SK-N-SH (cell line): ENCODE measurements around the gene CMPK1. TPM values are rescaled to one million over a fixed set of nuclear protein-coding genes. Genes with fewer than 3 reads are reported as not detected.

ENCODE experiments used
- CTCF ChIA-PET: fragments of 300-600, 350-600 bp; formaldehyde crosslinking; extraction: SDS; loops from one replicate; lab custom pipeline; 2021; lab: Yijun Ruan, JAX
- POLR2A ChIA-PET: fragments of 350-600 bp; sonication (Branson Sonifier 250); formaldehyde crosslinking; extraction: SDS; loops from one replicate; lab custom pipeline; 2020; ENCODE audit warnings: antibody characterized with exemption, inconsistent platforms; lab: Yijun Ruan, JAX
- DNase-seq: peaks from one replicate; pipeline ENCODE4 v3.0.0; 2012
- H2AFZ ChIP-seq: fragments of 200-600 bp; sonication (generic); 2 replicates; pipeline ENCODE4 v1.8.1; 2016; ENCODE audit warnings: antibody characterized with exemption, mild to moderate bottlenecking, low read depth
- H3F3A ChIP-seq: fragments of 200-600 bp; sonication (generic); replicated peaks from 2 replicates; pipeline ENCODE3; 2016; ENCODE audit warnings: antibody characterized with exemption, mild to moderate bottlenecking; ENCODE audit not compliant: insufficient read depth
- H3K27ac ChIP-seq, 2 experiments: fragments of 200-500 bp in 1 of 2; fragments of 200-600 bp in 1 of 2; sonication (Bioruptor generic) in 1 of 2; sonication (generic), shearing (Covaris generic) in 1 of 2; 2 replicates each; pipeline versions ENCODE4 v1.5.1 to v1.6.1; 2014 to 2016; ENCODE audit warnings: low read depth in 2 of 2, inconsistent platforms in 1 of 2, low read length in 1 of 2, mild to moderate bottlenecking in 1 of 2, mixed read lengths in 1 of 2
- H3K27me3 ChIP-seq: fragments of 200-600 bp; sonication (generic), shearing (Covaris generic); 2 replicates; pipeline ENCODE4 v1.6.1; 2016; ENCODE audit warnings: mixed run types; ENCODE audit not compliant: insufficient read depth
- H3K36me3 ChIP-seq, 2 experiments: fragments of 200-500 bp in 1 of 2; fragments of 200-600 bp in 1 of 2; sonication (Bioruptor generic) in 1 of 2; sonication (generic) in 1 of 2; replicated peaks in 1 of 2; 2 replicates each; pipeline versions ENCODE3 to v1.5.1; 2014 to 2016; ENCODE audit warnings: low read length in 1 of 2, mild to moderate bottlenecking in 1 of 2; ENCODE audit not compliant: insufficient read depth in 2 of 2, control insufficient read depth in 1 of 2
- H3K4me1 ChIP-seq, 2 experiments: fragments of 200-500 bp in 1 of 2; fragments of 200-600 bp in 1 of 2; sonication (Bioruptor generic) in 1 of 2; sonication (generic), shearing (Covaris generic) in 1 of 2; 2 replicates each; pipeline versions ENCODE4 v1.5.1 to v1.6.1; 2014 to 2016; ENCODE audit warnings: low read depth in 1 of 2, low read length in 1 of 2, mixed run types in 1 of 2; ENCODE audit not compliant: insufficient read depth in 2 of 2, control insufficient read depth in 1 of 2
- H3K4me2 ChIP-seq: fragments of 200-600 bp; sonication (generic), shearing (Covaris generic); 2 replicates; pipeline ENCODE4 v1.6.1; 2017; ENCODE audit warnings: mixed run types
- H3K4me3 ChIP-seq, 2 experiments: fragments of 200-500 bp in 1 of 2; fragments of 200-600 bp in 1 of 2; sonication (Bioruptor generic) in 1 of 2; sonication (generic), shearing (Covaris generic) in 1 of 2; 2 replicates each; pipeline versions ENCODE4 v1.5.1 to v1.8.1; 2014 to 2016; ENCODE audit warnings: low read depth in 2 of 2, inconsistent platforms in 1 of 2, low read length in 1 of 2, mild to moderate bottlenecking in 1 of 2, mixed read lengths in 1 of 2, moderate library complexity in 1 of 2
- H3K79me2 ChIP-seq: fragments of 200-600 bp; sonication (generic); 2 replicates; pipeline ENCODE4 v1.8.1; 2017; ENCODE audit warnings: mild to moderate bottlenecking; ENCODE audit not compliant: insufficient read depth
- H3K9ac ChIP-seq: fragments of 200-600 bp; sonication (generic); 2 replicates; pipeline ENCODE4 v1.6.1; 2017; ENCODE audit warnings: mixed run types
- H3K9me2 ChIP-seq: fragments of 200-600 bp; sonication (generic); 2 replicates; pipeline ENCODE4 v1.6.1; 2017; ENCODE audit warnings: mixed run types
- H3K9me3 ChIP-seq: fragments of 200-600 bp; sonication (generic); 2 replicates; pipeline ENCODE4 v1.6.1; 2017; ENCODE audit warnings: mixed run types, mild to moderate bottlenecking, moderate library complexity
- H4K20me1 ChIP-seq: fragments of 200-600 bp; sonication (generic); 2 replicates; pipeline ENCODE4 v1.6.1; 2017; ENCODE audit warnings: mild to moderate bottlenecking, mixed run types; ENCODE audit not compliant: insufficient read depth
- CHD2 ChIP-seq: fragments of 150-350 bp; IDR thresholded peaks from 2 replicates; pipeline ENCODE4 v1.6.1; 2018; ENCODE audit warnings: low read length; ENCODE audit not compliant: partially characterized antibody
- CTCF ChIP-seq: fragments of 200-600 bp; sonication (generic); IDR thresholded peaks from 2 replicates; pipeline ENCODE4 v1.6.1; 2017; ENCODE audit warnings: antibody characterized with exemption, mild to moderate bottlenecking, moderate library complexity
- ELF1 ChIP-seq: IDR thresholded peaks from 2 replicates; pipeline ENCODE4 v1.4.0; 2012
- EP300 ChIP-seq, 2 experiments: IDR thresholded peaks; 2 replicates each; pipeline versions ENCODE4 v1.4.0 to v1.6.1; 2012; ENCODE audit warnings: borderline replicate concordance in 1 of 2, low read depth in 1 of 2, low read length in 1 of 2
- EZH2phosphoT487 ChIP-seq: fragments of 200-600 bp; sonication (generic); IDR thresholded peaks from 2 replicates; pipeline ENCODE4 v1.6.1; 2017; ENCODE audit warnings: low read depth, mixed run types, mild to moderate bottlenecking, antibody characterized with exemption, moderate library complexity, borderline replicate concordance
- FOSL2 ChIP-seq: IDR thresholded peaks from 2 replicates; pipeline ENCODE4 v1.4.0; 2012; ENCODE audit warnings: low read depth, mild to moderate bottlenecking, moderate library complexity, borderline replicate concordance
- FOXM1 ChIP-seq: IDR thresholded peaks from 2 replicates; pipeline ENCODE4 v1.4.0; 2012; ENCODE audit warnings: low read depth, mild to moderate bottlenecking
- GABPA ChIP-seq: IDR thresholded peaks from 2 replicates; pipeline ENCODE4 v1.4.0; 2012; ENCODE audit warnings: low read depth, mild to moderate bottlenecking
- GATA2 ChIP-seq: sonication (generic); formaldehyde crosslinking; IDR thresholded peaks from 2 replicates; pipeline ENCODE4 v1.5.0; 2020; ENCODE audit warnings: mild to moderate bottlenecking, missing genetic modification reagents
- IRF3 ChIP-seq: fragments of 150-350 bp; IDR thresholded peaks from 2 replicates; pipeline ENCODE4 v1.6.1; 2016; ENCODE audit warnings: mild to moderate bottlenecking, low read depth, low read length
- JUND ChIP-seq: IDR thresholded peaks from 2 replicates; pipeline ENCODE4 v1.4.0; 2012
- MXI1 ChIP-seq: IDR thresholded peaks from 2 replicates; pipeline ENCODE4 v1.6.1; 2012; ENCODE audit warnings: mild to moderate bottlenecking, low read depth, low read length, improper control_type of control experiment
- NFIC ChIP-seq: IDR thresholded peaks from 2 replicates; pipeline ENCODE4 v1.4.0; 2012; ENCODE audit warnings: borderline replicate concordance
- PBX3 ChIP-seq: IDR thresholded peaks from 2 replicates; pipeline ENCODE4; 2012
- RAD21 ChIP-seq: IDR thresholded peaks from 2 replicates; pipeline ENCODE4 v1.6.1; 2012; ENCODE audit warnings: mild to moderate bottlenecking, low read length
- RCOR1 ChIP-seq: fragments of 150-350 bp; IDR thresholded peaks from 2 replicates; pipeline ENCODE4 v1.6.1; 2017; ENCODE audit warnings: antibody characterized with exemption, low read length
- RFX5 ChIP-seq: IDR thresholded peaks from 2 replicates; pipeline ENCODE4 v1.6.1; 2012; ENCODE audit warnings: mild to moderate bottlenecking, improper control_type of control experiment, low read length
- RXRA ChIP-seq: IDR thresholded peaks from 2 replicates; pipeline ENCODE4 v1.4.0; 2012; ENCODE audit warnings: low read depth, mild to moderate bottlenecking, borderline replicate concordance
- SIN3A ChIP-seq: IDR thresholded peaks from 2 replicates; pipeline ENCODE4 v1.6.1; 2012; ENCODE audit warnings: low read depth, mild to moderate bottlenecking, low read length, moderate library complexity, borderline replicate concordance
- TAF1 ChIP-seq: IDR thresholded peaks from 2 replicates; pipeline ENCODE4 v1.6.1; 2012; ENCODE audit warnings: low read depth, mild to moderate bottlenecking, low read length, moderate library complexity, borderline replicate concordance
- TCF12 ChIP-seq: IDR thresholded peaks from 2 replicates; pipeline ENCODE4 v1.4.0; 2012
- TEAD4 ChIP-seq: IDR thresholded peaks from 2 replicates; pipeline ENCODE4 v1.4.0; 2012; ENCODE audit warnings: mild to moderate bottlenecking, borderline replicate concordance; ENCODE audit not compliant: insufficient read depth
- USF2 ChIP-seq: fragments of 150-350 bp; IDR thresholded peaks from 2 replicates; pipeline ENCODE4 v1.6.1; 2017; ENCODE audit warnings: antibody characterized with exemption, low read length, low read depth, borderline replicate concordance
- YY1 ChIP-seq: IDR thresholded peaks from 2 replicates; pipeline ENCODE4 v1.4.0; 2012; ENCODE audit warnings: low read depth, mild to moderate bottlenecking
- ZBTB33 ChIP-seq: IDR thresholded peaks from 2 replicates; pipeline ENCODE4 v1.4.0; 2012; ENCODE audit warnings: low read depth, borderline replicate concordance
- whole genome bisulfite sequencing: methylation state at CpG from one replicate; pipeline ENCODE4 v1.1.6; 2017; ENCODE audit warnings: low lambda C conversion rate; 5-methylcytosine and 5-hydroxymethylcytosine counted together
- polyA plus RNA-seq, 3 experiments: library from polyadenylated mRNA; depleted of rRNA; stranded (reverse); fragments of >200 nt; gene quantifications; 2 replicates each; pipeline ENCODE4 v1.2.3, GENCODE V29; 2012

CMPK1 gene
- polyA plus RNA-seq, 1 of the 3 experiments (the other 2 are of a cell fraction), result 17.5 TPM

- TF ChIP-seq ZBTB33, result no peak
- TF ChIP-seq EP300 (IDR thresholded peaks at IDR 0.05; ENCODE audit: borderline replicate concordance in 1 of 2, low read depth in 1 of 2, low read length in 1 of 2), result no peak
- no peak for TF ChIP-seq RCOR1
- no peak for TF ChIP-seq FOXM1
- no peak for TF ChIP-seq TCF12
- TF ChIP-seq IRF3, result no peak
- no peak for TF ChIP-seq CHD2
- TF ChIP-seq EZH2phosphoT487, result no peak
Measured at GRCh38 chr1:47423872-47424271, 90.3 kb downstream of the CMPK1 start (continued).

- Histone ChIP-seq H3K9me2 (no peaks in the 10 kb centered on the region), H3K9me3 (no peaks in the 10 kb centered on the region), H3K79me2 (no peaks in the 10 kb centered on the region), H3K4me2 (no peak overlapping the region), H3K27me3 (peaks cover 18% of the 10 kb centered on the region; the same call in 1 of the 2 replicates), H2AFZ (no peak overlapping the region), H3K4me1 (no peaks in the 10 kb centered on the region), H4K20me1 (no peaks in the 10 kb centered on the region), H3K4me3 (no peak overlapping the region), H3F3A (no peaks in the 10 kb centered on the region), H3K27ac (no peak overlapping the region), H3K36me3 (no peaks in the 10 kb centered on the region), H3K9ac (no peak overlapping the region)
- DNase-seq, result peak; percentile 65
- ChIA-PET CTCF (interaction anchor here (0.6 to 28.7 kb wide), 26 partner anchors 10 to 1013 kb away, joined by 3 to 1422 read pairs (median 5); partner anchors contain the start of gene FOXD2), POLR2A (no interaction called here)
- WGBS, result 3% methylated on average over 6 of the region's 6 CpGs
- TF ChIP-seq MXI1, result no peak
- no peak for TF ChIP-seq GABPA
- TF ChIP-seq ELF1, result no peak
- no peak for TF ChIP-seq SIN3A
- no peak for TF ChIP-seq TAF1
- no peak for TF ChIP-seq NFIC
- TF ChIP-seq FOXM1, result no peak
- TF ChIP-seq FOSL2, result no peak
- TF ChIP-seq JUND, result no peak
- TF ChIP-seq TEAD4, result no peak
- no peak for TF ChIP-seq YY1
- peak; percentile 81 for TF ChIP-seq CTCF
- TF ChIP-seq RFX5, result no peak
- no peak for TF ChIP-seq PBX3
- peak; percentile 36; the same call in 1 of the 2 replicates for TF ChIP-seq GATA2 (CRISPR knock-in tag)
- TF ChIP-seq EZH2phosphoT487, result no peak
- TF ChIP-seq RCOR1, result no peak
- TF ChIP-seq CHD2, result no peak
- no peak for TF ChIP-seq RXRA
- TF ChIP-seq USF2, result no peak
- TF ChIP-seq RAD21, result peak; percentile 61
Measured at GRCh38 chr1:47424336-47424982, 90.9 kb downstream of the CMPK1 start.
